GM12878 (cell line): ENCODE measurements around the gene PLP2. TPM values are rescaled to one million over a fixed set of nuclear protein-coding genes. Genes with fewer than 3 reads are reported as not detected.
A peak's percentile ranks its signal among the peaks of the same experiment; 100 is the strongest.

Experiments
- ATAC-seq: fragments of 200-7000 bp; cut with Tn5 transposase; 3 replicates; pipeline ENCODE4 v1.9.1; 2020; ENCODE audit warnings: mild to moderate bottlenecking, moderate library complexity
- BruUV-seq: library from RNA; stranded (reverse); fragments of 400-500 nt; replicated peaks from 2 replicates; lab custom pipeline; 2021; lab: Mats Ljungman, UMichigan
- CTCF ChIA-PET: fragments of 300-600 bp; sonication (Branson Sonifier 250); formaldehyde crosslinking; extraction: SDS; loops from one replicate; lab custom pipeline; 2021; ENCODE audit warnings: inconsistent platforms; lab: Yijun Ruan, JAX
- POLR2A ChIA-PET: fragments of 350-600 bp; formaldehyde crosslinking; extraction: SDS; loops from one replicate; lab custom pipeline; 2021; ENCODE audit warnings: inconsistent platforms; lab: Charles Lee
- RAD21 ChIA-PET: fragments of 300-600 bp; sonication (Branson Sonifier 250); formaldehyde crosslinking; loops from one replicate; lab custom pipeline; 2023; ENCODE audit warnings: antibody characterized with exemption; ENCODE audit not compliant: unreplicated experiment; lab: Charles Lee
- SMC1A ChIA-PET: fragments of 300-600 bp; sonication (Branson Sonifier 250); formaldehyde crosslinking; loops from one replicate; lab custom pipeline; 2023; ENCODE audit not compliant: unreplicated experiment, uncharacterized antibody; lab: Charles Lee
- DNase-seq: peaks from one replicate; pipeline ENCODE4 v3.0.0-alpha.2; 2011; ENCODE audit warnings: low read depth, low spot score
- FAIRE-seq: peaks from 3 replicates; lab custom pipeline; 2011; peaks lifted over from hg19 to GRCh38; lab: Jason Lieb, UNC
- H2AFZ ChIP-seq: 2 replicates; pipeline ENCODE4 v1.6.0; 2011; ENCODE audit warnings: low read depth, low read length, control low read depth; ENCODE audit not compliant: control insufficient read depth
- H3K27ac ChIP-seq: 2 replicates; pipeline ENCODE4 v1.5.1; 2011; ENCODE audit warnings: control low read depth; ENCODE audit not compliant: control insufficient read depth, insufficient read depth
- H3K27me3 ChIP-seq, 2 experiments: replicated peaks in 1 of 2; 2 replicates each; pipeline versions ENCODE4 v1.6.0 to v1.6.1; 2011; ENCODE audit warnings: low read length in 1 of 2; ENCODE audit not compliant: control insufficient read depth in 2 of 2, insufficient read depth in 2 of 2
- H3K36me3 ChIP-seq, 2 experiments: 2 replicates each; pipeline ENCODE4 v1.5.1; 2011; ENCODE audit warnings: low read length in 1 of 2; ENCODE audit not compliant: control insufficient read depth in 2 of 2, insufficient read depth in 2 of 2
- H3K4me1 ChIP-seq: 2 replicates; pipeline ENCODE4 v1.6.1; 2011; ENCODE audit warnings: mild to moderate bottlenecking, low read length, moderate library complexity, mixed read lengths; ENCODE audit not compliant: control insufficient read depth, insufficient read depth
- H3K4me2 ChIP-seq: 2 replicates; pipeline ENCODE4 v1.6.0; 2011; ENCODE audit warnings: control low read depth; ENCODE audit not compliant: control insufficient read depth, insufficient read depth
- H3K4me3 ChIP-seq: fragments of 200-600 bp; sonication (generic); 2 replicates; pipeline ENCODE4 v1.5.1; 2016
- H3K79me2 ChIP-seq: 2 replicates; pipeline ENCODE4 v1.6.0; 2011; ENCODE audit warnings: low read length; ENCODE audit not compliant: control insufficient read depth, insufficient read depth
- H3K9ac ChIP-seq: 2 replicates; pipeline ENCODE4 v1.8.0; 2011; ENCODE audit warnings: low read length, control low read depth, mixed read lengths; ENCODE audit not compliant: control insufficient read depth, insufficient read depth
- H3K9me3 ChIP-seq: replicated peaks from 3 replicates; pipeline ENCODE4 v1.5.1; 2011; ENCODE audit warnings: mild to moderate bottlenecking, low read length; ENCODE audit not compliant: control insufficient read depth, insufficient read depth
- H4K20me1 ChIP-seq: 2 replicates; pipeline ENCODE4 v1.6.0; 2011; ENCODE audit not compliant: control insufficient read depth, insufficient read depth
- CTCF ChIP-seq, 3 experiments: IDR thresholded peaks in 2 of 3; conservative IDR thresholded peaks in 1 of 3; 2 replicates each; pipeline ENCODE4 v1.5.1; 2011; ENCODE audit warnings: low read depth in 3 of 3, low read length in 3 of 3, mild to moderate bottlenecking in 3 of 3, control low read depth in 2 of 3, moderate library complexity in 2 of 3, inconsistent platforms in 1 of 3, mixed read lengths in 1 of 3; ENCODE audit not compliant: control insufficient read depth in 2 of 3, insufficient read depth in 1 of 3; ENCODE audit errors: extremely low read depth in 1 of 3
- IRF3 ChIP-seq: fragments of 450-650 bp; IDR thresholded peaks from 2 replicates; pipeline ENCODE4 v1.6.1; 2014; ENCODE audit warnings: mild to moderate bottlenecking
- NFYA ChIP-seq: IDR thresholded peaks from 2 replicates; pipeline ENCODE4 v1.6.1; 2011; ENCODE audit warnings: low read depth, mild to moderate bottlenecking, low read length, improper control_type of control experiment, borderline replicate concordance
- REST ChIP-seq: IDR thresholded peaks from 2 replicates; pipeline ENCODE4 v1.6.1; 2012; ENCODE audit warnings: mild to moderate bottlenecking, low read depth, low read length
- RUNX3 ChIP-seq: IDR thresholded peaks from 2 replicates; pipeline ENCODE4 v1.6.1; 2012; ENCODE audit warnings: low read length, inconsistent platforms
- WGBS: methylation state at CpG from one replicate; pipeline ENCODE4 v1.1.6; 2016; ENCODE audit warnings: low lambda C conversion rate; ENCODE audit not compliant: insufficient replicate concordance, insufficient coverage; ENCODE audit errors: missing lambda C conversion rate; 5-methylcytosine and 5-hydroxymethylcytosine counted together
- in situ Hi-C: fragments of 300-500 bp; cut with MboI; formaldehyde crosslinking; loops from 9 replicates; pipeline ENCODE4 v1.14.3; 2018; ENCODE audit warnings: mixed read lengths
- intact Hi-C: fragments of 100-400 bp; cut with micrococcal nuclease; formaldehyde crosslinking; loops from one replicate; pipeline ENCODE4 v1.14.2; 2022; ENCODE audit not compliant: unreplicated experiment
- polyA plus RNA-seq, 11 experiments: library from polyadenylated mRNA; depleted of rRNA in 4 of 11; unstranded in 6 of 11; stranded (reverse) in 5 of 11; fragments of >200 nt; fragmentation: Nextera tagmentation in 4 of 11; fragmentation: Illumina TruSeq in 1 of 11; extraction: Ambion mirVana in 4 of 11; extraction: Trizol in 1 of 11; gene quantifications; 1 replicate in 1 of 11; 2 replicates in 10 of 11; pipeline versions ENCODE4 v1.2.1 to v1.2.3, GENCODE V29; 2011 to 2016; ENCODE audit warnings: inconsistent platforms in 2 of 11, missing spikeins in 2 of 11, low read depth in 1 of 11
- total RNA-seq, 4 experiments: library from RNA; depleted of rRNA in 3 of 4; stranded (reverse); fragments of >200 nt in 3 of 4; fragmentation: Illumina TruSeq in 1 of 4; extraction: Trizol in 1 of 4; gene quantifications; 2 replicates each; pipeline versions ENCODE4 v1.2.1 to v1.2.3, GENCODE V29; 2013 to 2021

The PLP2 gene
- total and polyA plus RNA-seq, 10 of the 15 experiments (the other 5 are each of a cell fraction or from before 2014, with no cell fraction given): 56.6 to 177 (median 99.3) TPM

GRCh38 chrX:49177338-49177833, 5.7 kb downstream of the PLP2 start:
- in situ Hi-C loops: no loop called here
- Histone ChIP-seq H3K79me2 (peaks cover 6% of the 10 kb centered on the region), H4K20me1 (no peaks in the 10 kb centered on the region), H3K9me3 (no peaks in the 10 kb centered on the region), H3K36me3 (peaks cover 0 to 2% of the 10 kb centered on the region in 2 experiments; a peak in 3 of 4 replicates), H3K4me1 (peaks cover 5% of the 10 kb centered on the region; the same call in 1 of the 2 replicates), H3K4me2 (no peak overlapping the region), H3K4me3 (no peak overlapping the region), H2AFZ (no peak overlapping the region), H3K27me3 (no peaks in the 10 kb centered on the region), H3K27ac (no peak overlapping the region), H3K9ac (no peak overlapping the region)
- peak in 2 of 3 experiments; percentile 28 to 30; a peak in 2 of 6 replicates for TF ChIP-seq CTCF (IDR thresholded peaks at IDR 0.05 in 2 of 3, conservative IDR thresholded peaks at IDR 0.05 in 1 of 3; ENCODE audit: control insufficient read depth in 2 of 3, extremely low read depth in 1 of 3, insufficient read depth in 1 of 3, low read depth in 3 of 3, low read length in 3 of 3)
- TF ChIP-seq IRF3: no peak
- TF ChIP-seq NFYA: no peak
- no peak for TF ChIP-seq RUNX3
- no peak for TF ChIP-seq REST
- DNase-seq (no peak), FAIRE-seq (no peak), ATAC-seq (peak; percentile 61)
- CTCF ChIA-PET: interaction anchor here (1.0 to 1.1 kb wide), 2 partner anchors 9 to 21 kb away, joined by 3 to 4 read pairs; no protein-coding TSS in a partner anchor
- intact Hi-C loops: no loop called here
- no TSS peak for BruUV-seq
- SMC1A ChIA-PET: no interaction called here
- POLR2A ChIA-PET: interaction anchor here (0.6 to 0.9 kb wide), 2 partner anchors 10 to 1833 kb away, joined by 3 read pairs; no protein-coding TSS in a partner anchor
- RAD21 ChIA-PET: interaction anchor here (1.0 kb wide), 1 partner anchor 35 kb away, joined by 4 read pairs; no protein-coding TSS in a partner anchor
- 79% methylated on average over 4 of the region's 4 CpGs for whole genome bisulfite sequencing
